ENCODE results near the gene NUP62CL. TPM values are rescaled to one million over a fixed set of nuclear protein-coding genes. Genes with fewer than 3 reads are reported as not detected.

The NUP62CL gene
- total RNA-seq, 4 donors from 2014 or later: 0.68 to 5.5 (median 2.1) TPM

- Histone ChIP-seq H3K9me3 (no peaks in the 10 kb centered on the region), H3K27me3 (no peaks in the 10 kb centered on the region), H3K36me3 (no peaks in the 10 kb centered on the region), H3K4me1 (no peaks in the 10 kb centered on the region), H3K27ac (peak overlapping the region in 1 of 4 donors; percentile 9), H3K4me3 (peak overlapping the region in 2 of 4 donors; percentile 40 to 48)
- TF ChIP-seq POLR2A (IDR thresholded peaks at IDR 0.05): no peak
- TF ChIP-seq CTCF (IDR thresholded peaks at IDR 0.05): no peak
- no peak for DNase-seq
- WGBS, 2 donors: 18 to 60% methylated on average over 1 to 2 of the region's 6 CpGs
- intact Hi-C loops (cut with DNase I): no loop called here
These were observed 51.2 kb downstream of the NUP62CL start for GRCh38 chrX:107154787-107155620.

- TF ChIP-seq CTCF (IDR thresholded peaks at IDR 0.05): no peak
- no peak for TF ChIP-seq POLR2A (IDR thresholded peaks at IDR 0.05)
- no peak overlapping the region for H3K4me3 ChIP-seq
- intact Hi-C loops (cut with DNase I): no loop called here
- H3K27ac ChIP-seq: no peak overlapping the region
- H3K27me3 ChIP-seq: no peaks in the 10 kb centered on the region
- no peaks in the 10 kb centered on the region for H3K36me3 ChIP-seq
- H3K9me3 ChIP-seq: no peaks in the 10 kb centered on the region
- H3K4me1 ChIP-seq: no peaks in the 10 kb centered on the region
- no peak for DNase-seq
- WGBS, 2 donors: 63 to 86% methylated on average over 5 of the region's 5 CpGs
These were observed 53.2 kb downstream of the NUP62CL start for GRCh38 chrX:107153005-107153404.

GRCh38 chrX:107146670-107147069, 59.6 kb downstream of the NUP62CL start:
- intact Hi-C loops (cut with DNase I): no loop called here
- no peak for DNase-seq
- no peaks in the 10 kb centered on the region for H3K4me1 ChIP-seq
- no peaks in the 10 kb centered on the region for H3K27me3 ChIP-seq
- H3K4me3 ChIP-seq: no peak overlapping the region
- no peaks in the 10 kb centered on the region for H3K36me3 ChIP-seq
- TF ChIP-seq POLR2A (IDR thresholded peaks at IDR 0.05) (no peak), CTCF (IDR thresholded peaks at IDR 0.05) (no peak)
- no peak overlapping the region for H3K27ac ChIP-seq
- no peaks in the 10 kb centered on the region for H3K9me3 ChIP-seq

GRCh38 chrX:107135965-107136307, 70.3 kb downstream of the NUP62CL start:
- DNase-seq: no peak
- H3K9me3 ChIP-seq: no peaks in the 10 kb centered on the region
- no peak for TF ChIP-seq POLR2A (IDR thresholded peaks at IDR 0.05)
- TF ChIP-seq CTCF (IDR thresholded peaks at IDR 0.05): no peak
- H3K4me3 ChIP-seq: no peak overlapping the region
- H3K27me3 ChIP-seq: no peaks in the 10 kb centered on the region
- H3K27ac ChIP-seq: peak overlapping the region in 2 of 4 donors; percentile 51 to 70
- no peaks in the 10 kb centered on the region for H3K4me1 ChIP-seq
- H3K36me3 ChIP-seq: no peaks in the 10 kb centered on the region
- WGBS, 2 donors: 43 to 56% methylated on average over 1 of the region's 1 CpG
- intact Hi-C loops (cut with DNase I): no loop called here

DNA sequence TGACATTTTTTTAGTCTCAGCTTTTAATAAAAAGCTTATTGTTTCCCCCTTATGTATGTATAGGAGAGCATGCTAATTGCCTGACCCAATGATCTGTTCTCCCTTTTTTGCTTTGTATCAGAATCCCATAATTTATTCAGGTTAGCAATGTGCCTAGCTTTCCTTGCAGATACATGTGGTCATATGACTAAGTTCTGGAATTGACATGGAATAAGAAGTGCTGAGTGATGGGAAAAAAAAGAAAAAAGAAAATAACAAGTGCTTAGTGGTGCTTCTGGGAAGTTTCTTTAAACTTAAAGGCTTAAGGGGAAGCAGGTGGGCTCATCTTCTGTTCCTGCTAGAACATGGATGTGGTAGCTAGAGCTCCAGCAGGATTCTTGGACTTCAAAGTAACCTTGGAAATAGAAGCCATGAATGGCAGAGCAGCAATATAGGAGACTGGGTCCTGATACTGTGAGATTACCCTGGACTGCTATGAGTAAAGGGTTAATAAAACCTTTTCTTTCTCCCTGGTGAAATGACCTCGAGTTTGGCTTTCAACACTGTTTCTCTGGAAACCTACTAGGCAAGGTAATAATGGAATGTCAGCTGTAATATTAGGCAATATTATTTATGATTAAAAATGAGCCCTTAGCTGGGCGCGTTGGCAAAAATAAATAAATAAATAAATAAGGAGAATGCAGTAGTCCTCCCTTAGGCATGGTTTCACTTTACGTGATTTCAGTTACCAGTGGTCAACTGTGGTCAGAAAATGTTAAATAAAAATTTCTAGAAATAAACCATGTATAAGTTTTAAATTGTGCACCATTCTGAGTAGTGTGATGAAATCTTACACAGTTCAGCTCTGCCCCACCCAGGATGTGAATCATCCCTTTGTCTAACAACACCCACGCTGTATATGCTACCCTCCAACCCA, 70.9 kb downstream of the NUP62CL start:
- intact Hi-C loops (cut with DNase I): no loop called here
- H3K27ac ChIP-seq: peak overlapping the region in 2 of 4 donors; percentile 19 to 70

More for the DNA sequence above, 70.9 kb downstream of the NUP62CL start:
- Histone ChIP-seq H3K36me3 (no peaks in the 10 kb centered on the region), H3K9me3 (no peaks in the 10 kb centered on the region), H3K4me1 (no peaks in the 10 kb centered on the region), H3K27me3 (no peaks in the 10 kb centered on the region), H3K4me3 (no peak overlapping the region)
- no peak for DNase-seq
- no peak for TF ChIP-seq CTCF (IDR thresholded peaks at IDR 0.05)
- TF ChIP-seq POLR2A (IDR thresholded peaks at IDR 0.05): no peak
- 16 to 41% methylated on average over 4 to 5 of the region's 5 CpGs for WGBS, 2 donors
